ENCODE data around the gene LILRA5. TPM values are rescaled to one million over a fixed set of nuclear protein-coding genes. Genes with fewer than 3 reads are reported as not detected.

The LILRA5 gene
- total and polyA plus RNA-seq, 2 of the 13 experiments (the other 11 are each of a cell fraction or from before 2014, with no cell fraction given), result not detected

DNA sequence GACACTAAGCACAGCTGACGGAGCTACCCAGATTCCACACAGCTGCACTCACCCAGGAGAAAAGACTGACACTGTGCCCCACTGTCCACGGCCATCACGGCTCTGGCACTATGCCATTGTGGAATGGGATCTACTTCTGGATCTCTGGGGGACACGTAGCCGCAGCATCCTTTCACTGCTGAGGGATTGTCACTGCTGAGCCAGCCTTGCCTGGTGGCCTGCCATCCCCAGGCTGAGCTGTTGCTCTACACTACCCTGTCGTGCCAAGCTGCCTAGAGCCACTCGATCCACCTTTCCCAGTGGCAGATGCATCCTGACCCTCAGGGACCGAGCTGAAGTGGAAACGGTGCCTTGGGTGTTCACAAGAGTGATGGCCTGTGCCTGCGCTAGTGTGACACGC, 50.9 kb downstream of the LILRA5 start (continued):
- TF ChIP-seq ZFP82 (CRISPR knock-in tag; IDR thresholded peaks at IDR 0.05; ENCODE audit: borderline replicate concordance) (no peak), SOX6 (IDR thresholded peaks at IDR 0.05) (no peak), SOX6 (CRISPR knock-in tag; IDR thresholded peaks at IDR 0.05) (no peak), MATR3 (CRISPR knock-in tag; IDR thresholded peaks at IDR 0.05) (no peak), HDAC6 (IDR thresholded peaks at IDR 0.05; ENCODE audit: low read depth, low read length) (no peak), TARDBP (CRISPR knock-in tag; IDR thresholded peaks at IDR 0.05) (no peak), ERF (CRISPR knock-in tag; IDR thresholded peaks at IDR 0.05) (no peak), DNMT1 (CRISPR knock-in tag; IDR thresholded peaks at IDR 0.05) (no peak), TRIM22 (IDR thresholded peaks at IDR 0.05) (no peak), YEATS4 (CRISPR knock-in tag; IDR thresholded peaks at IDR 0.05; ENCODE audit: borderline replicate concordance) (no peak), SAP130 (CRISPR knock-in tag; IDR thresholded peaks at IDR 0.05; ENCODE audit: low read depth) (no peak), RCOR2 (CRISPR knock-in tag; IDR thresholded peaks at IDR 0.05) (no peak)

- Histone ChIP-seq H3K79me2 (ENCODE audit: insufficient read depth, low read length) (no peaks in the 10 kb centered on the region), H2AFZ (ENCODE audit: low read length) (no peak within 1 kb of the TSS), H3K4me1 (ENCODE audit: insufficient read depth, low read length) (no peaks in the 10 kb centered on the region), H4K20me1 (ENCODE audit: insufficient read depth, low read length) (no peaks in the 10 kb centered on the region), H3K9ac (ENCODE audit: insufficient read depth, low read depth, low read length) (no peak within 1 kb of the TSS), H3K4me3 (replicated peaks in 1 of 3; ENCODE audit: insufficient read depth in 1 of 3, low read depth in 2 of 3, low read length in 3 of 3) (no peak within 1 kb of the TSS), H3K9me3 (ENCODE audit: low read length) (no peaks in the 10 kb centered on the region), H3K4me2 (ENCODE audit: low read depth, low read length) (no peak within 1 kb of the TSS), H3K36me3 (replicated peaks in 1 of 2; ENCODE audit: control insufficient read depth in 1 of 2, insufficient read depth in 2 of 2, low read length in 2 of 2) (no peaks in the 10 kb centered on the region), H3K27me3 (ENCODE audit: control insufficient read depth in 1 of 2, insufficient read depth in 2 of 2, low read length in 2 of 2) (peaks cover 9 to 69% of the 10 kb centered on the region in 2 experiments; a peak in 4 of 5 replicates), H3K27ac (ENCODE audit: extremely low read length, insufficient read depth, low read length) (no peak within 1 kb of the TSS)
- POLR2A ChIA-PET, result interaction anchor here (1.0 kb wide), 1 partner anchor 56 kb away, joined by 3 read pairs; the partner anchor contains the start of gene RPS9
- FAIRE-seq, result no peak
- ATAC-seq, result no peak
- whole genome bisulfite sequencing (ENCODE audit: low lambda C conversion rate), result 57% methylated on average over 1 of the region's 9 CpGs
- no peak for DNase-seq (ENCODE audit: low spot score)
- intact Hi-C loops (cut with micrococcal nuclease; ENCODE audit: unreplicated experiment) (no loop called here), in situ Hi-C loops (cut with HindIII; ENCODE audit: extremely low pct_ligation_motif_present, low pct_unique_long_range_greater_than_20kb) (no loop called here)
- no TSS peak for BruUV-seq (replicated peaks)
- CTCF ChIA-PET (ENCODE audit: low intra/inter-chr PET ratio, low total read pairs), result no interaction called here
- TF ChIP-seq YEATS2 (CRISPR knock-in tag; IDR thresholded peaks at IDR 0.05; ENCODE audit: borderline replicate concordance) (no peak), ZEB1 (IDR thresholded peaks at IDR 0.05; ENCODE audit: insufficient replicate concordance, low read depth) (no peak), RAD51 (IDR thresholded peaks at IDR 0.05; ENCODE audit: borderline replicate concordance) (no peak), ZFP82 (CRISPR knock-in tag; IDR thresholded peaks at IDR 0.05; ENCODE audit: borderline replicate concordance) (no peak), ZSCAN21 (CRISPR knock-in tag; IDR thresholded peaks at IDR 0.05; ENCODE audit: borderline replicate concordance) (no peak), HNRNPLL (IDR thresholded peaks at IDR 0.05; ENCODE audit: low read depth, low read length, poor library complexity, severe bottlenecking) (no peak), SRSF1 (optimal IDR thresholded peaks at IDR 0.05; ENCODE audit: low read depth, low read length) (no peak), FOXM1 (CRISPR knock-in tag; IDR thresholded peaks at IDR 0.05) (no peak), ZNF432 (CRISPR knock-in tag; IDR thresholded peaks at IDR 0.05; ENCODE audit: borderline replicate concordance) (no peak), CREB3 (CRISPR knock-in tag; IDR thresholded peaks at IDR 0.05) (no peak), ZNF484 (CRISPR knock-in tag; IDR thresholded peaks at IDR 0.05; ENCODE audit: borderline replicate concordance, low read depth) (no peak)
- TF ChIP-seq, protein P1, sequence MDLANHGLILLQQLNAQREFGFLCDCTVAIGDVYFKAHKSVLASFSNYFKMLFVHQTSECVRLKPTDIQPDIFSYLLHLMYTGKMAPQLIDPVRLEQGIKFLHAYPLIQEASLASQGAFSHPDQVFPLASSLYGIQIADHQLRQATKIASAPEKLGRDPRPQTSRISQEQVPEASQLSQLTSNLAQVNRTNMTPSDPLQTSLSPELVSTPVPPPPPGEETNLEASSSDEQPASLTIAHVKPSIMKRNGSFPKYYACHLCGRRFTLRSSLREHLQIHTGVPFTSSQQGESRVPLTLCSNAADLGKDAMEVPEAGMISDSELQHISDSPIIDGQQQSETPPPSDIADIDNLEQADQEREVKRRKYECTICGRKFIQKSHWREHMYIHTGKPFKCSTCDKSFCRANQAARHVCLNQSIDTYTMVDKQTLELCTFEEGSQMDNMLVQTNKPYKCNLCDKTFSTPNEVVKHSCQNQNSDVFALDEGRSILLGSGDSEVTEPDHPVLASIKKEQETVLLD (CRISPR knock-in tag; IDR thresholded peaks at IDR 0.05; ENCODE audit: low read depth), result no peak
Observed at GRCh38 chr19:54257116-54257480, 55.9 kb downstream of the LILRA5 start, which contains the start of gene LILRB5. TSS of gene LILRB5 (minus strand) at chr19:54257273. CDS start at chr19:54257193, 80 bp downstream.
